ENCODE measurements around the gene CLDN12.

Gene CLDN12

GRCh38 chr7:90425376-90425775 lies 22.1 kb downstream of the CLDN12 start:
- no peak overlapping the region for H3K4me3 ChIP-seq (ENCODE audit: control insufficient read depth, low read depth, low read length)
- no peak for TF ChIP-seq CTCF (conservative IDR thresholded peaks at IDR 0.05; ENCODE audit: control insufficient read depth, insufficient read depth, low read depth, low read length)
- DNase-seq (ENCODE audit: low read depth) = peak; percentile 20

DNA sequence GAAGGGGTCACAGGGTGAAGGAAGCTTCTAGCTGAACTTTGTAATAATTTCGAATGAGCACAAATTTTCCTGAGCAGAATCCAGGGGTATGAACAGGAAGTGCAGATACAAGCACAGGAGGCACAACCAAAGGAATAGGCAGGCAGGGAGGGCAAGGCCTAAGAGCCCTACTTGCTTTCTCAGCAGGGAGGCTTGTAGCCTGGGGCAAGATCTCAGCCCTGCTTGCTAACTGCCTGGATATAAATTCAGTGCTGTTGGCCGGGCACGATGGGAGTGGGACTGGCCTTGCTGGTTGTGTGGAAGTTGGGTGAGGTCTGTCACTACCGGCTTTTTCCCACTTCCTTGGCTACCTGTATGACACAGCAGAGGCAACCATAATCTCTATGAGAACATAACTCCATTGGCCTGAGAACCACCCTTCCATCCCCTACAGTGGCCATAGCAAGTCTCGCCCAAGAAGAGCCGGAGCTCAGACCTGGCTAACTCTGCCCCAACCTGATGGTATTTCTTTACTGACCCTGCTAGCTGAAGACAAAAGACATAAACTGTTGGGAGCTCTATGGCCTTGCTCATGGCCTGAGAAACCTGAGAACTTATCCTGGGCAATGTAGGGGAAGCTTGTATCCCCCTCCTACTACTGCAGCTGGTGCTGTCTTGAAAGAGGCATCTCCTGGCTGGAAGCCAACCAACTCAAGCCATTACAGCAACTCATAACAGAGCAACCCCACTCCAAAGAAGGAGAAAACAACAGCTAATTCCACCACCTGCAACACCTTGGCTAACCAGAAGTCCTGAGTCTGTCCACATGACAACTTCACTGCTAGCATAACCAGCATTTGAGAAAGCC lies 27.6 kb downstream of the CLDN12 start:
- TF ChIP-seq CTCF (conservative IDR thresholded peaks at IDR 0.05; ENCODE audit: control insufficient read depth, insufficient read depth, low read depth, low read length) = no peak
- H3K4me3 ChIP-seq (ENCODE audit: control insufficient read depth, low read depth, low read length) = no peak overlapping the region
- no peak for DNase-seq (ENCODE audit: low read depth)

DNA sequence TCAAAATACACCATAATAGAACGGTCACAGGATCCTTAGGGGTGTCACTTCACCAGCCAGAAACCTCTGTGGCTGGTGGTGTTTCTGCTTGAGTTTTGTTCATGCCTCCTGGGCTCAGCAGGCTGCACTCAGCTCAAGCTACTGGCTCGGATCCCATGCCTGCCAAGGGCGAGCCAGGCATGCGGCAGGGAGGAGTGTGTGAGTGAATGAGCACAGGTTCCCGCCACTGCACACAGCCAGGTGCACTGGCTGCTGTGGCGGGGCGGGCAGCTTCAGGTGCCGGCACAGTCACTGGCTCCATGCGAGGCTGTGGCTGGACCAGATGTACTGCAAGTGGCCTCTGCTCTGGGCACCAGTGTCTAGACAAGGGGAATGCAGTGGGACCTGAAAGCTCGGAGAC lies 29.5 kb downstream of the CLDN12 start:
- H3K4me3 ChIP-seq (ENCODE audit: control insufficient read depth, low read depth, low read length) = no peak overlapping the region
- no peak for DNase-seq (ENCODE audit: low read depth)
- no peak for TF ChIP-seq CTCF (conservative IDR thresholded peaks at IDR 0.05; ENCODE audit: control insufficient read depth, insufficient read depth, low read depth, low read length)

- DNase-seq (ENCODE audit: low read depth) = no peak
- H3K4me3 ChIP-seq (ENCODE audit: control insufficient read depth, low read depth, low read length) = no peak overlapping the region
- no peak for TF ChIP-seq CTCF (conservative IDR thresholded peaks at IDR 0.05; ENCODE audit: control insufficient read depth, insufficient read depth, low read depth, low read length)
Measured at GRCh38 chr7:90433221-90433620, 30.0 kb downstream of the CLDN12 start.

- no peak for DNase-seq (ENCODE audit: low read depth)
- no peak for TF ChIP-seq CTCF (conservative IDR thresholded peaks at IDR 0.05; ENCODE audit: control insufficient read depth, insufficient read depth, low read depth, low read length)
- no peak overlapping the region for H3K4me3 ChIP-seq (ENCODE audit: control insufficient read depth, low read depth, low read length)
Measured at GRCh38 chr7:90445633-90446032, 42.4 kb downstream of the CLDN12 start.

GRCh38 chr7:90446137-90446899 lies 43.1 kb downstream of the CLDN12 start:
- no peak for TF ChIP-seq CTCF (conservative IDR thresholded peaks at IDR 0.05; ENCODE audit: control insufficient read depth, insufficient read depth, low read depth, low read length)
- H3K4me3 ChIP-seq (ENCODE audit: control insufficient read depth, low read depth, low read length) = no peak overlapping the region
- no peak for DNase-seq (ENCODE audit: low read depth)
